Stomach (tissue), 4 donors: ENCODE measurements around the gene C2CD3.

Experiments used
- CTCF ChIP-seq, 7 experiments: fragments of 450-650 bp in 4 of 7; fragments of 200-600 bp in 3 of 7; sonication (generic) in 3 of 7; IDR thresholded peaks; one replicate each; pipeline ENCODE4 v1.5.1; 2016 to 2019; ENCODE audit warnings: antibody characterized with exemption in 7 of 7, control low read depth in 2 of 7, mild to moderate bottlenecking in 1 of 7
- EP300 ChIP-seq: sonication (generic); formaldehyde crosslinking; IDR thresholded peaks from one replicate; pipeline ENCODE4 v1.6.1; 2017; ENCODE audit warnings: antibody characterized with exemption
- POLR2A ChIP-seq, 4 donors: fragments of 450-650 bp; IDR thresholded peaks; one replicate each; pipeline ENCODE4 v1.6.1; 2016; ENCODE audit warnings: antibody characterized with exemption in 4 of 4, control low read depth in 2 of 4, mild to moderate bottlenecking in 1 of 4, moderate library complexity in 1 of 4
- POLR2AphosphoS5 ChIP-seq, 3 donors: sonication (generic); formaldehyde crosslinking; IDR thresholded peaks; one replicate each; pipeline ENCODE4 v1.6.1; 2016; ENCODE audit warnings: antibody characterized with exemption in 3 of 3

- no peak for TF ChIP-seq POLR2AphosphoS5 (IDR thresholded peaks at IDR 0.05)
- no peak for TF ChIP-seq CTCF (IDR thresholded peaks at IDR 0.05)
- TF ChIP-seq POLR2A (IDR thresholded peaks at IDR 0.05) = no peak
- no peak for TF ChIP-seq EP300
These were observed 133.5 kb downstream of the C2CD3 start for GRCh38 chr11:74037309-74037708.
